IPS-15b (cell line): Measurements from ENCODE around the gene TMC1.

Source experiments
- H3K27me3 ChIP-seq: one replicate; pipeline ENCODE4 v1.6.1; 2013; ENCODE audit warnings: low read length; ENCODE audit not compliant: control insufficient read depth, insufficient read depth
- H3K36me3 ChIP-seq: one replicate; pipeline ENCODE4 v1.6.1; 2013; ENCODE audit warnings: low read length; ENCODE audit not compliant: control insufficient read depth, insufficient read depth
- H3K4me1 ChIP-seq: one replicate; pipeline ENCODE4 v1.6.1; 2013; ENCODE audit warnings: mild to moderate bottlenecking, low read length; ENCODE audit not compliant: control insufficient read depth, insufficient read depth
- H3K4me3 ChIP-seq: one replicate; pipeline ENCODE4 v1.5.1; 2013; ENCODE audit warnings: low read depth, low read length
- H3K9ac ChIP-seq: one replicate; pipeline ENCODE4 v1.6.1; 2013; ENCODE audit warnings: low read depth, mild to moderate bottlenecking, low read length
- H3K9me3 ChIP-seq: one replicate; pipeline ENCODE4 v1.6.1; 2013; ENCODE audit warnings: mild to moderate bottlenecking, low read length; ENCODE audit not compliant: control insufficient read depth, insufficient read depth

Gene TMC1

GRCh38 chr9:72598639-72599038 lies 77.2 kb downstream of the TMC1 start:
- Histone ChIP-seq H3K4me3 (no peak overlapping the region), H3K9me3 (no peaks in the 10 kb centered on the region), H3K4me1 (no peaks in the 10 kb centered on the region), H3K27me3 (no peaks in the 10 kb centered on the region), H3K9ac (no peak overlapping the region), H3K36me3 (no peaks in the 10 kb centered on the region)

GRCh38 chr9:72599874-72600534 lies 78.6 kb downstream of the TMC1 start:
- Histone ChIP-seq H3K9me3 (no peaks in the 10 kb centered on the region), H3K27me3 (no peaks in the 10 kb centered on the region), H3K4me1 (no peaks in the 10 kb centered on the region), H3K4me3 (no peak overlapping the region), H3K9ac (no peak overlapping the region), H3K36me3 (no peaks in the 10 kb centered on the region)

- no peaks in the 10 kb centered on the region for H3K36me3 ChIP-seq
- H3K27me3 ChIP-seq = no peaks in the 10 kb centered on the region
- H3K4me1 ChIP-seq = no peaks in the 10 kb centered on the region
- no peak overlapping the region for H3K9ac ChIP-seq
- H3K4me3 ChIP-seq = no peak overlapping the region
- no peaks in the 10 kb centered on the region for H3K9me3 ChIP-seq
Observed at GRCh38 chr9:72600671-72601070, 79.3 kb downstream of the TMC1 start.

GRCh38 chr9:72601615-72602014 lies 80.2 kb downstream of the TMC1 start:
- no peak overlapping the region for H3K9ac ChIP-seq
- H3K27me3 ChIP-seq = no peaks in the 10 kb centered on the region
- no peaks in the 10 kb centered on the region for H3K9me3 ChIP-seq
- H3K36me3 ChIP-seq = no peaks in the 10 kb centered on the region
- H3K4me1 ChIP-seq = no peaks in the 10 kb centered on the region
- no peak overlapping the region for H3K4me3 ChIP-seq

- no peaks in the 10 kb centered on the region for H3K27me3 ChIP-seq
- H3K9me3 ChIP-seq = no peaks in the 10 kb centered on the region
- no peaks in the 10 kb centered on the region for H3K4me1 ChIP-seq
- H3K4me3 ChIP-seq = no peak overlapping the region
- H3K36me3 ChIP-seq = no peaks in the 10 kb centered on the region
- H3K9ac ChIP-seq = no peak overlapping the region
Observed at GRCh38 chr9:72612449-72612848, 91.0 kb downstream of the TMC1 start.

- Histone ChIP-seq H3K36me3 (no peaks in the 10 kb centered on the region), H3K4me3 (no peak overlapping the region), H3K9ac (no peak overlapping the region), H3K27me3 (no peaks in the 10 kb centered on the region), H3K4me1 (no peaks in the 10 kb centered on the region), H3K9me3 (no peaks in the 10 kb centered on the region)
Observed at GRCh38 chr9:72614067-72614466, 92.7 kb downstream of the TMC1 start.

GRCh38 chr9:72615931-72616330 lies 94.5 kb downstream of the TMC1 start:
- Histone ChIP-seq H3K4me1 (no peaks in the 10 kb centered on the region), H3K27me3 (no peaks in the 10 kb centered on the region), H3K9ac (no peak overlapping the region), H3K4me3 (no peak overlapping the region), H3K9me3 (no peaks in the 10 kb centered on the region), H3K36me3 (no peaks in the 10 kb centered on the region)

- Histone ChIP-seq H3K4me3 (no peak overlapping the region), H3K36me3 (no peaks in the 10 kb centered on the region), H3K4me1 (no peaks in the 10 kb centered on the region), H3K9ac (no peak overlapping the region), H3K27me3 (no peaks in the 10 kb centered on the region), H3K9me3 (no peaks in the 10 kb centered on the region)
Observed at GRCh38 chr9:72618811-72619210, 97.4 kb downstream of the TMC1 start.

GRCh38 chr9:72622186-72622585 lies 100.8 kb downstream of the TMC1 start:
- H3K36me3 ChIP-seq = no peaks in the 10 kb centered on the region
- no peaks in the 10 kb centered on the region for H3K9me3 ChIP-seq
- H3K4me3 ChIP-seq = no peak overlapping the region
- no peaks in the 10 kb centered on the region for H3K27me3 ChIP-seq
- no peaks in the 10 kb centered on the region for H3K4me1 ChIP-seq
- H3K9ac ChIP-seq = no peak overlapping the region

- Histone ChIP-seq H3K4me3 (no peak overlapping the region), H3K36me3 (no peaks in the 10 kb centered on the region), H3K9ac (no peak overlapping the region), H3K4me1 (no peaks in the 10 kb centered on the region), H3K27me3 (no peaks in the 10 kb centered on the region), H3K9me3 (no peaks in the 10 kb centered on the region)
Observed at GRCh38 chr9:72623156-72623555, 101.7 kb downstream of the TMC1 start.

- no peaks in the 10 kb centered on the region for H3K27me3 ChIP-seq
- H3K9me3 ChIP-seq = no peaks in the 10 kb centered on the region
- H3K4me1 ChIP-seq = no peaks in the 10 kb centered on the region
- H3K36me3 ChIP-seq = no peaks in the 10 kb centered on the region
- H3K4me3 ChIP-seq = no peak overlapping the region
- no peak overlapping the region for H3K9ac ChIP-seq
Observed at GRCh38 chr9:72627147-72627546, 105.7 kb downstream of the TMC1 start.

GRCh38 chr9:72627956-72628540 lies 106.6 kb downstream of the TMC1 start:
- no peak overlapping the region for H3K4me3 ChIP-seq
- no peaks in the 10 kb centered on the region for H3K4me1 ChIP-seq
- no peaks in the 10 kb centered on the region for H3K36me3 ChIP-seq
- no peaks in the 10 kb centered on the region for H3K9me3 ChIP-seq
- H3K27me3 ChIP-seq = no peaks in the 10 kb centered on the region
- H3K9ac ChIP-seq = no peak overlapping the region
